Tibial artery (tissue), 4 donors: Measurements from ENCODE around the gene MLLT10.

Source experiments
- DNase-seq, 2 donors: peaks; one replicate each; pipeline ENCODE4 v3.0.0-alpha.2; 2019
- H3K27ac ChIP-seq, 2 donors: fragments of 200-600 bp; sonication (generic) in 1 of 2; 1 replicate in 1 of 2; 2 replicates in 1 of 2; pipeline ENCODE4 v1.5.1; 2018 to 2019; ENCODE audit warnings: mild to moderate bottlenecking in 1 of 2
- H3K27me3 ChIP-seq, 2 donors: fragments of 200-600 bp; sonication (generic) in 1 of 2; one replicate each; pipeline versions ENCODE4 v1.5.1 to v1.6.0; 2016 to 2019
- H3K36me3 ChIP-seq, 3 donors: fragments of 200-600 bp; sonication (generic) in 2 of 3; one replicate each; pipeline ENCODE4 v1.5.1; 2016 to 2019; ENCODE audit warnings: mild to moderate bottlenecking in 2 of 3
- H3K4me1 ChIP-seq, 4 donors: fragments of 200-600 bp; sonication (generic) in 2 of 4; 1 replicate in 3 of 4; 2 replicates in 1 of 4; pipeline ENCODE4 v1.5.1; 2016 to 2019
- H3K4me3 ChIP-seq, 2 donors: fragments of 200-600 bp; sonication (generic) in 1 of 2; 1 replicate in 1 of 2; 2 replicates in 1 of 2; pipeline ENCODE4 v1.5.1; 2018 to 2019; ENCODE audit warnings: mild to moderate bottlenecking in 2 of 2
- H3K9me3 ChIP-seq, 3 donors: fragments of 200-600 bp; sonication (generic) in 1 of 3; one replicate each; pipeline ENCODE4 v1.5.1; 2016 to 2019
- intact Hi-C: fragments of 100-400 bp; cut with DNase I; formaldehyde crosslinking; loops from one replicate; pipeline ENCODE4 v1.15.0; 2023; ENCODE audit warnings: low total_unique reads
- TF ChIP-seq, protein P1 (sequence below), 2 experiments: fragments of 200-600 bp in 1 of 2; fragments of 450-650 bp in 1 of 2; IDR thresholded peaks; one replicate each; pipeline ENCODE4 v1.5.1; 2017 to 2019; ENCODE audit warnings: antibody characterized with exemption in 2 of 2, mild to moderate bottlenecking in 1 of 2, moderate library complexity in 1 of 2

MLLT10 gene

DNA sequence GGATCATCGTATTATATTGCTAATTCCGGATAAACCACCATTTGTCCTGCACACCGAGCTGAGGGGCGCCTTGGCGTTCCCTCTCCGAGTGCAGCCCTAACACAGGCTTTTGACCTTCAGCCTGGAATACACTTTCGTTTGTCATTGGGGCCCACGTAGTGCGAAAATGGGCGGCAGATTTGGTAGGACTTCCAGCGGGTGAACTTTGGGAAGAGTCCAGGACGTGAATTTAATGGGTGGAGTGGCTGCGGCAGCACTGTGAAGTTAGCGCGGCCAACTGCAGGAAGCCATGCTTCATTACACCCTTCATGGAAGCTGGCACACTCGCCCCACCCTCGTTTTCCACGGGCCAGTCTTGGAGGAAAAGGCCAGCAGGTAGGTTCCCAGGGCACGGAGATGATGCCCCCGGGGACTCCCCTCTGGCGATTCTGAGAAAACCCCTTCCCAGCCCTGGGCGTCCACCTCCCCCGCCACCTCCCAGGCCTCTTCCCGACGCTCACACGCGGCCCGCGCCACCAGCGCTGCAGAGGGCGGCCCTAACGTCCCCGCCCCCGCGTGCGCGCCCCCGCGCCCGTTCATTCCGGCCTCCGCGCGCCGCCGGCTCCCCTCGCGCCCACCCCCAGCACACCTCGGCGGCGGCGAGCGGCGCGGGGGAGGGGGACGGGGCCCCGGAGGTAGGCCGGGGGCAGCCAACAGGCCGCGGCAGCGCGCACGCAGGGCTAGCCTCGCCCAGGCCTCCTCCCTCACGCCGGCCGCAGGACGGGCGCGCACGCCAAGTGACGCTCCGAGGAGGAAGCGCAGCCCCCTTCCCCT, at the start of gene MLLT10:
Gene MLLT10, plus strand, starts transcription at position 766 of the 813 bp plus-strand sequence. CDS start 413 bp downstream, outside the sequence.
- intact Hi-C loops, result no loop called here
- H3K4me3 ChIP-seq, result peak within 1 kb of the TSS; percentile 80 to 90
- peaks cover 0 to 22% (median 7%) of the 10 kb centered on the region in 4 donors for H3K4me1 ChIP-seq
- TF ChIP-seq, protein P1, sequence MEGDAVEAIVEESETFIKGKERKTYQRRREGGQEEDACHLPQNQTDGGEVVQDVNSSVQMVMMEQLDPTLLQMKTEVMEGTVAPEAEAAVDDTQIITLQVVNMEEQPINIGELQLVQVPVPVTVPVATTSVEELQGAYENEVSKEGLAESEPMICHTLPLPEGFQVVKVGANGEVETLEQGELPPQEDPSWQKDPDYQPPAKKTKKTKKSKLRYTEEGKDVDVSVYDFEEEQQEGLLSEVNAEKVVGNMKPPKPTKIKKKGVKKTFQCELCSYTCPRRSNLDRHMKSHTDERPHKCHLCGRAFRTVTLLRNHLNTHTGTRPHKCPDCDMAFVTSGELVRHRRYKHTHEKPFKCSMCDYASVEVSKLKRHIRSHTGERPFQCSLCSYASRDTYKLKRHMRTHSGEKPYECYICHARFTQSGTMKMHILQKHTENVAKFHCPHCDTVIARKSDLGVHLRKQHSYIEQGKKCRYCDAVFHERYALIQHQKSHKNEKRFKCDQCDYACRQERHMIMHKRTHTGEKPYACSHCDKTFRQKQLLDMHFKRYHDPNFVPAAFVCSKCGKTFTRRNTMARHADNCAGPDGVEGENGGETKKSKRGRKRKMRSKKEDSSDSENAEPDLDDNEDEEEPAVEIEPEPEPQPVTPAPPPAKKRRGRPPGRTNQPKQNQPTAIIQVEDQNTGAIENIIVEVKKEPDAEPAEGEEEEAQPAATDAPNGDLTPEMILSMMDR (IDR thresholded peaks at IDR 0.05), result peak; percentile 41 to 58
- H3K27ac ChIP-seq, result peak within 1 kb of the TSS; percentile 91 to 96
- peaks cover 3 to 19% (median 7%) of the 10 kb centered on the region in 3 donors for H3K36me3 ChIP-seq
- no peaks in the 10 kb centered on the region for H3K9me3 ChIP-seq
- H3K27me3 ChIP-seq, result no peaks in the 10 kb centered on the region
- peak; percentile 90 to 96 for DNase-seq

GRCh38 chr10:21487416-21488180, 46.4 kb upstream of the MLLT10 start:
- Histone ChIP-seq H3K4me3 (no peak overlapping the region), H3K9me3 (no peaks in the 10 kb centered on the region), H3K36me3 (no peaks in the 10 kb centered on the region), H3K27me3 (peaks cover 0 to 3% of the 10 kb centered on the region in 2 donors), H3K4me1 (no peaks in the 10 kb centered on the region), H3K27ac (no peak overlapping the region)
- TF ChIP-seq, protein P1 (IDR thresholded peaks at IDR 0.05), result no peak
- DNase-seq, result no peak
- intact Hi-C loops, result no loop called here

GRCh38 chr10:21488246-21488956, 45.6 kb upstream of the MLLT10 start:
- no peaks in the 10 kb centered on the region for H3K36me3 ChIP-seq
- TF ChIP-seq, protein P1 (IDR thresholded peaks at IDR 0.05), result no peak
- H3K27ac ChIP-seq, result no peak overlapping the region
- H3K27me3 ChIP-seq, result peaks cover 0 to 3% of the 10 kb centered on the region in 2 donors
- DNase-seq, result no peak
- no peak overlapping the region for H3K4me3 ChIP-seq
- H3K4me1 ChIP-seq, result no peaks in the 10 kb centered on the region
- intact Hi-C loops, result no loop called here
- no peaks in the 10 kb centered on the region for H3K9me3 ChIP-seq

DNA sequence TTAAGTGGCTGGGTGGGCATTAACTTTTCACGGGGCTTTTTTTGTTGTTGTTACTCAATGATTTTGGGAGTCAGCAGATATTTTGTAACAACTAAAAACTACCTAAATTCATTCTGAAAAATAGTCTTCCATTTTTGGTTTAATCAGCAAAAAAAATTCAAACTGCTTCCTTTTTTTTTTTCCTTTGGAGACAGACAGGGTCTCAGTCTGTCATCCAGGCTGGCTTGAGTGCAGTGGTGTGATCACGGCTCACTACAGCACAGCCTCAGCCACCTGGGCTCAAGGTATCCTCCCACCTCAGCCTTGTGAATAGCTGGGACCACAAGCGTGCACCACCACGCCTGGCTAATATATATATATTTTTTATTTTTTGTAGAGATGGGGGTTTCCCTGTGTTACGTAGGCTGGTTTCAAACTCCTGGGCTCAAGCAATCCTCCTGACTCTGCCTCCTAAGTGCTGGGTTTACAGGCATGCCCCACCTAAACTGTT, 45.0 kb upstream of the MLLT10 start:
- Histone ChIP-seq H3K27ac (no peak overlapping the region), H3K4me1 (peaks cover 0 to 1% (median under 1%) of the 10 kb centered on the region in 4 donors)
- no peak for DNase-seq

More for the DNA sequence above, 45.0 kb upstream of the MLLT10 start:
- TF ChIP-seq, protein P1 (IDR thresholded peaks at IDR 0.05), result no peak
- H3K4me3 ChIP-seq, result no peak overlapping the region
- H3K27me3 ChIP-seq, result peaks cover 0 to 6% of the 10 kb centered on the region in 2 donors
- H3K36me3 ChIP-seq, result no peaks in the 10 kb centered on the region
- intact Hi-C loops, result no loop called here
- H3K9me3 ChIP-seq, result no peaks in the 10 kb centered on the region
